Transverse colon (tissue), 3 donors: Measurements from ENCODE around the gene PIK3AP1.

Source experiments
- EP300 ChIP-seq: sonication (generic); formaldehyde crosslinking; IDR thresholded peaks from one replicate; pipeline ENCODE4 v1.6.1; 2017; ENCODE audit warnings: antibody characterized with exemption, low read depth
- POLR2A ChIP-seq: fragments of 450-650 bp; IDR thresholded peaks from one replicate; pipeline ENCODE4 v1.6.1; 2016; ENCODE audit warnings: antibody characterized with exemption, mild to moderate bottlenecking, moderate library complexity
- TF ChIP-seq, protein P1 (sequence below), 5 experiments: fragments of 200-600 bp in 3 of 5; fragments of 450-650 bp in 2 of 5; sonication (generic) in 3 of 5; IDR thresholded peaks; 1 replicate in 2 of 5; 2 replicates in 3 of 5; pipeline ENCODE4 v1.5.1; 2016 to 2017; ENCODE audit warnings: antibody characterized with exemption in 5 of 5, inconsistent platforms in 3 of 5, mild to moderate bottlenecking in 2 of 5, moderate library complexity in 1 of 5

GRCh38 chr10:96660297-96660696 lies 60.0 kb downstream of the PIK3AP1 start:
- TF ChIP-seq POLR2A (no peak), EP300 (no peak)
- TF ChIP-seq, protein P1, sequence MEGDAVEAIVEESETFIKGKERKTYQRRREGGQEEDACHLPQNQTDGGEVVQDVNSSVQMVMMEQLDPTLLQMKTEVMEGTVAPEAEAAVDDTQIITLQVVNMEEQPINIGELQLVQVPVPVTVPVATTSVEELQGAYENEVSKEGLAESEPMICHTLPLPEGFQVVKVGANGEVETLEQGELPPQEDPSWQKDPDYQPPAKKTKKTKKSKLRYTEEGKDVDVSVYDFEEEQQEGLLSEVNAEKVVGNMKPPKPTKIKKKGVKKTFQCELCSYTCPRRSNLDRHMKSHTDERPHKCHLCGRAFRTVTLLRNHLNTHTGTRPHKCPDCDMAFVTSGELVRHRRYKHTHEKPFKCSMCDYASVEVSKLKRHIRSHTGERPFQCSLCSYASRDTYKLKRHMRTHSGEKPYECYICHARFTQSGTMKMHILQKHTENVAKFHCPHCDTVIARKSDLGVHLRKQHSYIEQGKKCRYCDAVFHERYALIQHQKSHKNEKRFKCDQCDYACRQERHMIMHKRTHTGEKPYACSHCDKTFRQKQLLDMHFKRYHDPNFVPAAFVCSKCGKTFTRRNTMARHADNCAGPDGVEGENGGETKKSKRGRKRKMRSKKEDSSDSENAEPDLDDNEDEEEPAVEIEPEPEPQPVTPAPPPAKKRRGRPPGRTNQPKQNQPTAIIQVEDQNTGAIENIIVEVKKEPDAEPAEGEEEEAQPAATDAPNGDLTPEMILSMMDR (IDR thresholded peaks at IDR 0.05): no peak
